Measurements from ENCODE around the gene PDE3A.
A peak's percentile ranks its signal among the peaks of the same experiment; 100 is the strongest.

The PDE3A gene

DNA sequence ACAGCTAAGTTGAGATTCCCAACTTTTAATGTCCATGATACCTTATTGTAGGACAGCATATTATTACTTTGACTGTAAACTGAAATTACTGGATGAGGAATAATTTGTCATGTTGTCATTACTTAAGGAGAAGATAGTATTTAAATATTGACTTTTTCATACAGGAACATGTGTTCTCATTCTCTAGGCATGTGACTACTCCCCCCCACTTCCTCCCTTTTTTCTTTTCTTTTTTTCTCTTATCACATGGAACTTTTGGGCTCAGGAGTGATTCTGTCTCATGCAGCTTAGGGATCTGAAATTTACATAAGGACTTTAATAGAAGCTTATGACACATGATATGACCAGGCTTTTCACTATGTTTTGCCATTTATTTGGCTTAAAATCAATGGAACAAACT, 199.1 kb downstream of the PDE3A start:
- no peaks in the 10 kb centered on the region for H3K9me3 ChIP-seq (ENCODE audit: low read depth, low read length)
- H3K36me3 ChIP-seq (ENCODE audit: insufficient read depth, low read length) = no peaks in the 10 kb centered on the region
- DNase-seq (ENCODE audit: low read depth, low spot score) = no peak
- no peak overlapping the region for H3K27ac ChIP-seq
- TF ChIP-seq EZH2 (IDR thresholded peaks at IDR 0.05) (no peak), FOXP2 (optimal IDR thresholded peaks at IDR 0.05; ENCODE audit: control extremely low read depth, extremely low read length, insufficient read depth) (no peak), POLR2AphosphoS5 (IDR thresholded peaks at IDR 0.05; ENCODE audit: borderline replicate concordance, low read depth, low read length) (no peak)
- H3K9ac ChIP-seq (ENCODE audit: insufficient read length) = no peak overlapping the region
- no peak overlapping the region for H3K4me3 ChIP-seq

DNA sequence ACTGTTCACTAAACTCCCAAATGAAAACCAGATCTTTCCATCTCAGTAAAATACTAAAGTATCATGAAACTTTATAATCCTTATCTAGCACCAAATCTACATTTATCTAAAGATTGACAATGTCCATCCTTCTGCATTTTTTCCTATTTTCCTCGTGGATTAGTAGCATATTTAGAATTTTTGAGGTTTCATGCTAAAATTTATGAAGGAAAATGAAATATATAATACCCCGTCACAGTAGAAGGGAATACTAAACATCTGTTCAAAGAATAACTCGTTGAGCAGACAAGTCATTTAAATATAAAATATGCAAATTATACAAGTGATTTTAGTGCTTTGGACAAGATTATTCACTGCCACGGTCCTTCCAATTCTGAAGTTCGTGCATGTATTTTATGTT, 204.1 kb downstream of the PDE3A start:
- Histone ChIP-seq H3K9ac (ENCODE audit: insufficient read length) (no peak overlapping the region), H3K9me3 (ENCODE audit: low read depth, low read length) (no peaks in the 10 kb centered on the region), H3K4me3 (peak overlapping the region; percentile 28; the same call in 1 of the 2 replicates), H3K36me3 (ENCODE audit: insufficient read depth, low read length) (no peaks in the 10 kb centered on the region), H3K27ac (peak overlapping the region; percentile 48; the same call in 1 of the 2 replicates)
- no peak for DNase-seq (ENCODE audit: low read depth, low spot score)
- TF ChIP-seq POLR2AphosphoS5 (IDR thresholded peaks at IDR 0.05; ENCODE audit: borderline replicate concordance, low read depth, low read length) (no peak), EZH2 (IDR thresholded peaks at IDR 0.05) (no peak), FOXP2 (optimal IDR thresholded peaks at IDR 0.05; ENCODE audit: control extremely low read depth, extremely low read length, insufficient read depth) (no peak)

DNA sequence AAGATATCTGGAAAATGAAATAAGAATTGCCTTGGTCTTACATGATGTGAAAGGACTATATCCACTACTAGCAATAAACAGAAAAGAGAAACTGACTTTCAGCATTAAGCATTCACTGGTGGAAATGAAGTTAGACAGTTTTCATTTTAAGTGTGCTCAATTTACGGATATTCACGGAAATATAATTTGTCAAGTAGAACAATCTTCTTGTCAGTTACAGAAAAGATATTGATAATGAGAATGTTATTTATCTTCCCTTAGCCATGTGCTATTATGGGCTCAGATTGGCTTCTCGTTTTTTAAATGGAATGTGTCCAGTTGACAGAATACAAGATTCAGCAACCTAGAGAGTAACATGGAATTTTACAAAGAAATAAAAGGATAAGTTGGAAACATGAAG, 208.2 kb downstream of the PDE3A start:
- TF ChIP-seq EZH2 (IDR thresholded peaks at IDR 0.05) = no peak
- no peak for TF ChIP-seq POLR2AphosphoS5 (IDR thresholded peaks at IDR 0.05; ENCODE audit: borderline replicate concordance, low read depth, low read length)
- no peak for TF ChIP-seq FOXP2 (optimal IDR thresholded peaks at IDR 0.05; ENCODE audit: control extremely low read depth, extremely low read length, insufficient read depth)
- Histone ChIP-seq H3K9ac (ENCODE audit: insufficient read length) (no peak overlapping the region), H3K27ac (no peak overlapping the region), H3K4me3 (no peak overlapping the region), H3K9me3 (ENCODE audit: low read depth, low read length) (no peaks in the 10 kb centered on the region), H3K36me3 (ENCODE audit: insufficient read depth, low read length) (no peaks in the 10 kb centered on the region)
- DNase-seq (ENCODE audit: low read depth, low spot score) = no peak

DNA sequence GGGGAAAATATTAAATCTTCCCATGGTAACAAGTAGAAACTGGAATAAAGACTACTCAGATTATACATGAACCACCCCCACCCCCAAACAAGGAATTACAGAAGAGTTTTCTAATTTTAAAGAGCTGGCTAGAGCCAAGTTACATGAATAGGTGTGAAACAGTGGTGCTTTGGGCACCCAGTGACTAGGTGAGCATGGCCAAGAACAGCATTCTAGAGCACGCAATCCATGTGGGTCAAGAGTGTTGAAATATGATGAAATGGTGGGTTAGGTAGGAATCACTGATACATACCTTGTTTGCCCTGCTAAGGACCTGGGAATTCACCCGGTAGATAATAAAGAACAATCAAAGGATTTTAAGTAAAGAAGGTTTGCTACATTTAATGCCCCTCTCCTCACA, 208.7 kb downstream of the PDE3A start:
- TF ChIP-seq EZH2 (IDR thresholded peaks at IDR 0.05) = no peak
- no peak for TF ChIP-seq FOXP2 (optimal IDR thresholded peaks at IDR 0.05; ENCODE audit: control extremely low read depth, extremely low read length, insufficient read depth)
- TF ChIP-seq POLR2AphosphoS5 (IDR thresholded peaks at IDR 0.05; ENCODE audit: borderline replicate concordance, low read depth, low read length) = no peak
- no peak overlapping the region for H3K27ac ChIP-seq
- H3K36me3 ChIP-seq (ENCODE audit: insufficient read depth, low read length) = no peaks in the 10 kb centered on the region
- no peak overlapping the region for H3K9ac ChIP-seq (ENCODE audit: insufficient read length)
- H3K4me3 ChIP-seq = no peak overlapping the region
- no peaks in the 10 kb centered on the region for H3K9me3 ChIP-seq (ENCODE audit: low read depth, low read length)
- DNase-seq (ENCODE audit: low read depth, low spot score) = no peak

DNA sequence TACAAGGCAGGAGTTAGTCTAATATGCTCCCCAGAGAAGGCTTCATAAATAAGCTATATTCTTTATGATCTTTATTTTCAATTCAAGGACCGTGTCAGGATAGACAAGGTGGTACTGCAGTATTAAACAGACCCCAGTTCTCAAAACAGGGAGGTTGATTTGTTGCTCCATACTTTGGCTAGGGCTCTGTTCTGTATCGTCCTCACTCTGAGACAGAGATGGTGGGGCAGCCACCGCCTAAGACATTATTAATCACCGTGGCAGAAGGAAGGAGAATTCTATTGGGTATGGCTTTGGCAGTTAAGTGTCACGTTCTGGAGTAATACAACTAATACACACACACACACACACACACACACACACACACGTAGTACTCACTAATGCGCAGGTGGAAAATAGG, 209.8 kb downstream of the PDE3A start:
- H3K9ac ChIP-seq (ENCODE audit: insufficient read length) = no peak overlapping the region
- no peak overlapping the region for H3K4me3 ChIP-seq
- no peaks in the 10 kb centered on the region for H3K36me3 ChIP-seq (ENCODE audit: insufficient read depth, low read length)
- no peak for TF ChIP-seq FOXP2 (optimal IDR thresholded peaks at IDR 0.05; ENCODE audit: control extremely low read depth, extremely low read length, insufficient read depth)
- TF ChIP-seq POLR2AphosphoS5 (IDR thresholded peaks at IDR 0.05; ENCODE audit: borderline replicate concordance, low read depth, low read length) = no peak
- TF ChIP-seq EZH2 (IDR thresholded peaks at IDR 0.05) = no peak
- no peak overlapping the region for H3K27ac ChIP-seq
- DNase-seq (ENCODE audit: low read depth, low spot score) = no peak
- H3K9me3 ChIP-seq (ENCODE audit: low read depth, low read length) = no peaks in the 10 kb centered on the region

DNA sequence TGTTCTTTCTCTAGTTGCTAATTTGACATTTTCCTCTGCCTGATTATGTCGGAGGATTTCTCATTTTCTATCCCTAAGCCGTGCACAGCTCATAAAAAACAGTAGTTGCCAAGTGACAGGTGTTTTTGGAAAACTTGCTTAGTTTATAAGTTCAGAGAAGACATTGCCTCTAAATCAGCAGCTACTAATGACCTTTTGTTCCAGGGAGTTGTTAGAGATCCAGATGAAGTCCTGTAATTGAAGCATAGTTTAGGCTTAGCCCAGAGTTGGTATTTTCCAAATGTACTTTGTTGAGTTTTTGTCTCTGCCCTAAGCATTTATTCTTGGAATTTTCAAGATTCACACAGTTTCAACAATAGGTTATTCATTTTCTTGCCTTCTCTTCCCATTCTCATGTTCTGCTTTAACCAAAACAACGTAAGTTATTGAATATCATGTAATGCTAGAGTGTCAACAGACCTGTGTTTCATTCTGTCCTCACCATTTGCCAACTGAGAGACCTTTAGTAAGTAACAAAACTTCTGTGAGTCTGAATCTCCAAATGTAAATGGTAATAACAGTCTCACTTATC, 216.8 kb downstream of the PDE3A start:
- no peaks in the 10 kb centered on the region for H3K9me3 ChIP-seq (ENCODE audit: low read depth, low read length)
- H3K4me3 ChIP-seq = no peak overlapping the region
- TF ChIP-seq EZH2 (IDR thresholded peaks at IDR 0.05) (no peak), FOXP2 (optimal IDR thresholded peaks at IDR 0.05; ENCODE audit: control extremely low read depth, extremely low read length, insufficient read depth) (no peak), POLR2AphosphoS5 (IDR thresholded peaks at IDR 0.05; ENCODE audit: borderline replicate concordance, low read depth, low read length) (no peak)
- no peaks in the 10 kb centered on the region for H3K36me3 ChIP-seq (ENCODE audit: insufficient read depth, low read length)
- DNase-seq (ENCODE audit: low read depth, low spot score) = no peak
- H3K27ac ChIP-seq = no peak overlapping the region
- no peak overlapping the region for H3K9ac ChIP-seq (ENCODE audit: insufficient read length)

DNA sequence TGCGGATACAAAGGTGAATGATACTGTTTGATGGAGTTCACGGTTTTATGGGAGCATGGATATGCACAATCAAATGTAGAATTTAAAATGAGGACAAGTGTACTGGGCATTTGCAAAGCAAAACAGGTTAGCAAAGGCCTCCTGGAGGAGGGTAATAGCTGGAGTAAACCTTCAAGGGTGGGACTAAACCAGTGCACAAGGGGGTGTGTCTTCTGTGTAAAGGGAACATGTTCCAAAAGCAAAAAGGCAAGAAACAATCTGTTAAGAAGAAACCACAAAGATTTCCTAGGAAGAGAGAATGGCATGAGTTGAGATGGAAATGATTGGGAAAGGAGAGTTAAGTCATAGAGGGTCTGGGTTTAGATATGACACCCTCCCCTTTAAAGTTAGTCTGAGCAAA, 217.6 kb downstream of the PDE3A start:
- no peak overlapping the region for H3K4me3 ChIP-seq
- H3K27ac ChIP-seq = no peak overlapping the region
- no peak overlapping the region for H3K9ac ChIP-seq (ENCODE audit: insufficient read length)
- no peaks in the 10 kb centered on the region for H3K36me3 ChIP-seq (ENCODE audit: insufficient read depth, low read length)
- DNase-seq (ENCODE audit: low read depth, low spot score) = no peak
- TF ChIP-seq POLR2AphosphoS5 (IDR thresholded peaks at IDR 0.05; ENCODE audit: borderline replicate concordance, low read depth, low read length) = no peak
- no peak for TF ChIP-seq EZH2 (IDR thresholded peaks at IDR 0.05)
- TF ChIP-seq FOXP2 (optimal IDR thresholded peaks at IDR 0.05; ENCODE audit: control extremely low read depth, extremely low read length, insufficient read depth) = no peak
- no peaks in the 10 kb centered on the region for H3K9me3 ChIP-seq (ENCODE audit: low read depth, low read length)

DNA sequence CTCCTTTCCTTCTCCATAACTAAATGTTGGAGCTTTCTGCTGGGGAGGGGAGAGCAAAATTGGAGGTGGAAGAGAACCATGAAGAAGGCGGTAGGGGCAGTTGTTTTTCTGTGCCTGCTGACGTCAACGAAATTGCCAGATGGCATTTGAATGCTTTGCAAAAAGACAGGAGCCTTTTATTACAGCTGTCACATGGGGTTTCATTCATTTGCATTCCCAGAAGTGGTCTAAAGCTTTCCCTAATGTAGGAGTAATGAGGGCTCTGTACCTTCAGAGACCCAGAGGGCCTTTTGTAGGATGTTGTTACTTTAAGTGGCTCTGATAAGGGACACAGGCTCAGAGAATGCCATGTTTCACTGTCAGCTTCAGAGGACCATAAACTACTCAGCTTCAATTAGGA, 219.7 kb downstream of the PDE3A start:
- Histone ChIP-seq H3K9ac (ENCODE audit: insufficient read length) (no peak overlapping the region), H3K4me3 (no peak overlapping the region), H3K27ac (no peak overlapping the region), H3K36me3 (ENCODE audit: insufficient read depth, low read length) (no peaks in the 10 kb centered on the region), H3K9me3 (ENCODE audit: low read depth, low read length) (no peaks in the 10 kb centered on the region)
- TF ChIP-seq FOXP2 (optimal IDR thresholded peaks at IDR 0.05; ENCODE audit: control extremely low read depth, extremely low read length, insufficient read depth) (no peak), EZH2 (IDR thresholded peaks at IDR 0.05) (no peak), POLR2AphosphoS5 (IDR thresholded peaks at IDR 0.05; ENCODE audit: borderline replicate concordance, low read depth, low read length) (no peak)
- no peak for DNase-seq (ENCODE audit: low read depth, low spot score)

DNA sequence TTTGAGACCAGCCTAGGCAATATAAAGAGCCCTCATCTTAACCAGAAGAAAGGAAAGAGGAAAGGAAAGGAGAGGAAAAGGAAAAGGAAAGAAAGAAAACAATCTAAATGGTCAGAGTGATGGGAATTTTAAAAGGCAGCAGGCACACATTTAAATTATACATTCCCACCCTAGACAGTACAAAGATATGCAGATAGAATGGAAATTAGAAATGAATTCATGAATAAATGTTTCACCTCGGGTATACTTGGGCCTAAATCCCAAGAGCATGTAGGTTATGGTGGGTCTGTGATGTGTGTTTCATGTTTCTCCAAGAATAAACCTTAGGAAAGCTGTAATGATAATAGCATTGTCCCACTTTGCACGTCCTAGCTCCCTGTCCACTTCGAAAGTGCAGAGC, 222.2 kb downstream of the PDE3A start:
- no peaks in the 10 kb centered on the region for H3K9me3 ChIP-seq (ENCODE audit: low read depth, low read length)
- no peaks in the 10 kb centered on the region for H3K36me3 ChIP-seq (ENCODE audit: insufficient read depth, low read length)
- no peak for DNase-seq (ENCODE audit: low read depth, low spot score)
- H3K27ac ChIP-seq = no peak overlapping the region
- no peak overlapping the region for H3K4me3 ChIP-seq
- no peak for TF ChIP-seq EZH2 (IDR thresholded peaks at IDR 0.05)
- no peak for TF ChIP-seq POLR2AphosphoS5 (IDR thresholded peaks at IDR 0.05; ENCODE audit: borderline replicate concordance, low read depth, low read length)
- TF ChIP-seq FOXP2 (optimal IDR thresholded peaks at IDR 0.05; ENCODE audit: control extremely low read depth, extremely low read length, insufficient read depth) = no peak
- H3K9ac ChIP-seq (ENCODE audit: insufficient read length) = no peak overlapping the region

Measured in SK-N-MC (cell line).